T-helper 1 cell treated with Interleukin-12 subunit alpha and Interleukin-12 subunit beta and Interleukin-4 antibody, amounts not matched to agents 30 μg/mL and 1 μg/mL, for 36 hours (primary cell): ENCODE data around the gene S100P.
"Not testable (repeated sequence)": the region's sequence is repeated elsewhere in the genome, so short reads cannot be mapped to it uniquely, and the experiment has no call there.

Experiments used
- H3K27ac Mint-ChIP-seq: one replicate; pipeline ENCODE4 v1.8.0; 2021; ENCODE audit warnings: mild to moderate bottlenecking, mixed read lengths
- H3K27me3 Mint-ChIP-seq: one replicate; pipeline ENCODE4 v1.8.0; 2021; ENCODE audit warnings: low read depth, mixed read lengths
- H3K36me3 Mint-ChIP-seq: one replicate; pipeline ENCODE4 v1.8.0; 2021; ENCODE audit warnings: low read depth, mixed read lengths
- H3K4me1 Mint-ChIP-seq: one replicate; pipeline ENCODE4 v1.8.0; 2021; ENCODE audit warnings: low read depth, mixed read lengths
- H3K4me3 Mint-ChIP-seq: one replicate; pipeline ENCODE4 v1.8.0; 2021; ENCODE audit warnings: mild to moderate bottlenecking, moderate library complexity, mixed read lengths
- H3K9me3 Mint-ChIP-seq: one replicate; pipeline ENCODE4 v1.8.0; 2021; ENCODE audit warnings: mixed read lengths

The S100P gene

DNA sequence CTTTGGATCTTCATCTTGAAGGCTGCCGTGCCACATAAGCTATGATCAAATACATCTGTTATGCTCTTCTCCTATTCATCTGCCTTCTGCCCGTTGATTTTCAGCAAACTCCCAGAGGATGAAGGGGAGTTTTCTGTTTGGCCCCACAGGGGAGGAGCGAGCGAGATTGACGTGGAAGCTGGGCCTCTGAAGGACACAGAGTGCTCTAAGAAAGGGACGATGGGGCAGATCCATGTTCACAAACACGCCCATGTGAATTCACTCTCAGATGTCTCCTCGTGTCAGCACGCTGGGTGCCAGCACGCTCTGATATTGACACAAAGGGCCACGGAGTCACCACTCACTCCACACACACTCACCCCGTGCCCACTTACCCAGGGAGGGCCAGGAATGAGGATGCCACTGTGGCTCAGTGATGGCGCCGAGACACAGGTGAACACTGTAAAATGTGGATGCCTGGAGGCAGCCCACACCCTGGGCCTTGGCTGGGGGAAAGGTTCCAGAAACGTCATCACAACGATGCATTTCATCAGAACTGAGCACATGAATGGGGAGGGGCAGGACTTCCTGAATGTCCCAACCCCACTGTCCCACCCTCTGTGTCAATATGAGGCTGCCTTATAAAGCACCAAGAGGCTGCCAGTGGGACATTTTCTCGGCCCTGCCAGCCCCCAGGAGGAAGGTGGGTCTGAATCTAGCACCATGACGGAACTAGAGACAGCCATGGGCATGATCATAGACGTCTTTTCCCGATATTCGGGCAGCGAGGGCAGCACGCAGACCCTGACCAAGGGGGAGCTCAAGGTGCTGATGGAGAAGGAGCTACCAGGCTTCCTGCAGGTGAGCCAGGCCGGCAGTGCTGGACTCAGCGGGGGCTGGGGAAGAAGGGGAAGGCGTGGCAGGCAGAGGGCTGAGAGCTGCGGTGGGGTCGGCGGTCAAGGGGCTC is at the start of gene S100P:
S100P (plus strand) TSS at position 648 of the 946 bp plus-strand sequence; CDS start at position 703, 55 bp downstream.
- Mint-ChIP-seq H3K27ac (peak within 1 kb of the TSS; percentile 100), H3K4me3 (peak within 1 kb of the TSS; percentile 81), H3K4me1 (peaks cover 68% of the 10 kb centered on the region), H3K27me3 (no peaks in the 10 kb centered on the region), H3K36me3 (peaks cover 17% of the 10 kb centered on the region), H3K9me3 (no peaks in the 10 kb centered on the region)

DNA sequence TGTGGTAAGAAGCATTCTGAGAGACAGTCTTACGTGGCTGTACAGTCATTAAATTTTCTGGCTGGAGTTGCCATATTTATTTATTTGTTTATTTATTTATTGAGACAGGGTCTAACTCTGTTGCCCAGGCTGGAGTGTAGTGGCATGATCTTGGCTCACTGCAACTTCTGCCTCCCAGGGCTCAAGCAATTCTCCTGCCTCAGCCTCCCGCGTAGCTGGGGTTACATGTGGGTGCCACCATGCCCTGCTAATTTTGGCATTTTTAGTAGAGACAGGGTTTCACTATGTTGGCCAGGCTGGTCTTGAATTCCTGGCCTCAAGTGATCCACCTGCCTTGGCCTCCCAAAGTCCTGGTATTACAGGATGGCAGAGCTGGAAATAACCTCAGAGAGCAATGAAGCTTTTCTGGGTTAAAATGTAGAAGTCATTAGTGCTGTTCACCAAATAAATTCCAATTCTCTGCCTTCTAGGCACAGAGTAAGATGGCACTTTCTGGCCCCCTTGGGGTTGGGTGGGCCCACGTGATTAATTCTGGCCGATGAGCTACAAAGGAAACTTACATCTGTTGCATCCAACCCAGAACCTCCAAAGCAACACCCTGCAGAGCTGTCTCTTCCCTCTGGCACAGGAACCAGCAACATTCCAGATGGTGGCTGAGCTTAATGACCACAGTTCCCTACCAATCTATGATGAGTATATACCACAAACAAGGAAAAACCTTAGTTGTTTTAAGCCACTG is 48.7 kb upstream of the S100P start:
- peaks cover 23% of the 10 kb centered on the region for H3K4me1 Mint-ChIP-seq
- H3K4me3 Mint-ChIP-seq = no peak overlapping the region
- H3K27me3 Mint-ChIP-seq = no peaks in the 10 kb centered on the region
- no peaks in the 10 kb centered on the region for H3K9me3 Mint-ChIP-seq
- H3K36me3 Mint-ChIP-seq = peaks cover 35% of the 10 kb centered on the region
- H3K27ac Mint-ChIP-seq = no peak overlapping the region

DNA sequence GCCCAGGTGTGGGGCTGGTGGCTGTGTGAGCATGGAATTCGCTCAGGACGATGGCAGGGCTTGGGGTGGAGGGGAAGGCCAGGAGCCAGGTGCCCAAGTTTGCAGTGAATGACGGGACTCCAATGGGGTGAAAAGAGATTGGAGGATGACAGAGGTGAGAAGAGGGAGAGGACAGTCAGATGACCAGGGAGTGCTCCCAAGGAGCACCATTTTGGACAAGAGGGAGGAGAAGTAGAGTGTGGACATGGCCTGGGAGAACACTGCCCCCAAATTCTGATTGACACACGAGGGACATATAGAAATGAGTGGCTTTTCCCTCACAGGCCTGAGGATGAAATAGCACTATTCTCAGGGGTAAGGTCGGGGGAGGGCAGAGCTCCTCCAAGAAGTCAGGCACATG is 46.5 kb upstream of the S100P start:
- Mint-ChIP-seq H3K9me3 (no peaks in the 10 kb centered on the region), H3K36me3 (peaks cover 16% of the 10 kb centered on the region), H3K4me3 (no peak overlapping the region), H3K4me1 (peaks cover 12% of the 10 kb centered on the region), H3K27ac (no peak overlapping the region), H3K27me3 (no peaks in the 10 kb centered on the region)

DNA sequence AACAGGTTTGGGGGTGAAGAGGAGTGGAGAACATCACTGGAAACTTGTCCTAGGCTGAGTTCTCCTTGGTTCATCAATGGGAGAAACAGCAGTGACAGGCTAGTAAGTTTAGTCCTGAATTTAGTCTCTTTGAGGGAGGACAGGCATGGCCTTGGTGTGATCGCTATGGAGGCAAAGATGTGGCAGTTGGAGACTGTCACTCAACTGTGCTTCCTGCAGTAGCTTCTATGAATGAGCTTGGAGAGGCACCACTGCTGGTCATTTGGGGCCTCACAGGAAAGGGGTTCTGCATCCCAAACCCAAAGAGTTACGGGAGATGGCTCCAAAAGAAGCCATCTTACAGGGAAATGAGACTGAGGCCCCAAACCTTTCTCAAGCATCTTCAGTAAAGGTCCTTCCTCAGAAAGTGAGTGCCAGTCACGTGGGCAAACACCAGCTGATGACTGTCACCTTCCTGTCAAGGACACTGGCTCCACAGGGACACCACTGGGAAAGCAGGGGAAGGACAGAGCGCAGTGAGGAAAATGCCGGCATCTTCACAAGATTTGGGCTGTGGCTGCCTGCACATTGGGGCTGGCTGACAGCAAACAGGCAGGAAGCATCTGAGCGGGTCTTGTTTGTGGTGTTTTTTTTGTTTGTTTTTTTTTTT is 46.0 kb upstream of the S100P start:
- Mint-ChIP-seq H3K27ac (no peak overlapping the region), H3K36me3 (peaks cover 11% of the 10 kb centered on the region), H3K9me3 (no peaks in the 10 kb centered on the region), H3K27me3 (no peaks in the 10 kb centered on the region), H3K4me1 (peaks cover 9% of the 10 kb centered on the region), H3K4me3 (no peak overlapping the region)

DNA sequence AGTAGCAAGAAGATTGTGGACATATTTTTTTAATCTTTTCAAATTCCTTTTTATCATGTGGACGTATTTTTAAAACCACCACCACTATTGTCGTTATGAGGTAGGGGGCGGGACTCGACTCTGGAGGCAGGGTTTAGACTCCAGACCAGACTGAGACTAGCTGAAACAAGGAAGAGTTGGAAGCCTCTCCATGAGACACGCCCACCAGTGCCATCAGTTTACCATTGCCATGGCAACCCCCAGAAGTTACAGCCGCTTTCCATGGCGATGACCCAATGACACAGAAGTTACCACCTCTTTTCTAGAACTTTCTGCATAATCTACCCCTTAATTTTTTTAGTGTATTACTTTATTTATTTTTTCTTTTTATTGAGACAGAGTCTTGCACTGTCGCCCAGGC is 44.5 kb upstream of the S100P start:
- Mint-ChIP-seq H3K27me3 (no peaks in the 10 kb centered on the region), H3K4me3 (no peak overlapping the region), H3K27ac (no peak overlapping the region), H3K36me3 (no peaks in the 10 kb centered on the region), H3K9me3 (no peaks in the 10 kb centered on the region), H3K4me1 (no peaks in the 10 kb centered on the region)

DNA sequence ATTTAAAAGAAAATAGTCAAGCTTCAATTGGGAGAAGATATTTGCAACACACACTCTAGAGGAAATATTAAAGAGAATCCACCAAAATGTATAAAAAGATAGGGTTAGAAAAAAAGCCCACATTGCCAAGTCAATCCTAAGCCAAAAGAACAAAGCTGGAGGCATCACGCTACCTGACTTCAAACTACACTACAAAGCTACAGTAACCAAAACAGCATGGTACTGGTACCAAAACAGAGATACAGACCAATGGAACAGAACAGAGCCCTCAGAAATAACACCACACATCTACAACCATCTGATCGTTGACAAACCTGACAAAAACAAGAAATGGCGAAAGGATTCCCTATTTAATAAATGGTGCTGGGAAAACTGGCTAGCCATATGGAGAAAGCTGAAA is 39.5 kb upstream of the S100P start:
- not testable (repeated sequence) for H3K27ac Mint-ChIP-seq, H3K4me3 Mint-ChIP-seq, H3K36me3 Mint-ChIP-seq, H3K9me3 Mint-ChIP-seq, H3K4me1 Mint-ChIP-seq, H3K27me3 Mint-ChIP-seq

DNA sequence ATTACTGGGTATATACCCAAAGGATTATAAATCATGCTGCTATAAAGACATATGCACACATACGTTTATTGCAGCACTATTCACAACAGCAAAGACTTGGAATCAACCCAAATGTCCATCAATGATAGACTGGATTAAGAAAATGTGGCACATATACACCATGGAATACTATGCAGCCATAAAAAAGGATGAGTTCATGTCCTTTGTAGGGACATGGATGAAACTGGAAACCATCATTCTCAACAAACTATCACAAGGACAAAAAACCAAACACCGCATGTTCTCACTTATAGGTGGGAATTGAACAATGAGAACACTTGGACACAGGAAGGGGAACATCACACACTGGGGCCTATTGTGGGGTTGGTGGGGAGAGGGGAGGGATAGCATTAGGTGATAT is 38.4 kb upstream of the S100P start:
- H3K27me3 Mint-ChIP-seq = peaks cover 12% of the 10 kb centered on the region
- H3K4me1 Mint-ChIP-seq, H3K27ac Mint-ChIP-seq, H3K36me3 Mint-ChIP-seq, H3K9me3 Mint-ChIP-seq, H3K4me3 Mint-ChIP-seq: not testable (repeated sequence)

DNA sequence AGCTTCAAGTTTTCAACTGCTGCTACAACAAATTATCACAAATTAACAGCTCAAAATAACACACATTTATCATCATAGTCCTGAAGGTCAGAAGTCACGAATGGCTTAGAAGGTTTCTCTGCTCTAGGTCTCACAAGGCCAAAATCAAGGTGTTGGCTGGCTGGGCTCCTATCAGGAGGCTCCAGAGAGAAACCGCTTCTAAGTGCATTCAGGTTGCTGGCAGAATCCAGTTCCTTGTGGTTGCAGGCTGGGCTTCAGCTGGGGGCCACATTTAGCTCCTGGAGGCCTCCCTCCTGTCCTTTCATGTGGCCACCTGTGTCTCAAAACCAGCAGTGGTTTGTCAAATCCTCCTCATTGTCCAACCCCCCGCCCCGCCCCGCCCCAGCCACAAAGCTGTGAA is 37.8 kb upstream of the S100P start:
- H3K27me3 Mint-ChIP-seq = peaks cover 17% of the 10 kb centered on the region
- peaks cover 4% of the 10 kb centered on the region for H3K9me3 Mint-ChIP-seq
- no peak overlapping the region for H3K4me3 Mint-ChIP-seq
- no peaks in the 10 kb centered on the region for H3K36me3 Mint-ChIP-seq
- peaks cover 6% of the 10 kb centered on the region for H3K4me1 Mint-ChIP-seq
- H3K27ac Mint-ChIP-seq = no peak overlapping the region

DNA sequence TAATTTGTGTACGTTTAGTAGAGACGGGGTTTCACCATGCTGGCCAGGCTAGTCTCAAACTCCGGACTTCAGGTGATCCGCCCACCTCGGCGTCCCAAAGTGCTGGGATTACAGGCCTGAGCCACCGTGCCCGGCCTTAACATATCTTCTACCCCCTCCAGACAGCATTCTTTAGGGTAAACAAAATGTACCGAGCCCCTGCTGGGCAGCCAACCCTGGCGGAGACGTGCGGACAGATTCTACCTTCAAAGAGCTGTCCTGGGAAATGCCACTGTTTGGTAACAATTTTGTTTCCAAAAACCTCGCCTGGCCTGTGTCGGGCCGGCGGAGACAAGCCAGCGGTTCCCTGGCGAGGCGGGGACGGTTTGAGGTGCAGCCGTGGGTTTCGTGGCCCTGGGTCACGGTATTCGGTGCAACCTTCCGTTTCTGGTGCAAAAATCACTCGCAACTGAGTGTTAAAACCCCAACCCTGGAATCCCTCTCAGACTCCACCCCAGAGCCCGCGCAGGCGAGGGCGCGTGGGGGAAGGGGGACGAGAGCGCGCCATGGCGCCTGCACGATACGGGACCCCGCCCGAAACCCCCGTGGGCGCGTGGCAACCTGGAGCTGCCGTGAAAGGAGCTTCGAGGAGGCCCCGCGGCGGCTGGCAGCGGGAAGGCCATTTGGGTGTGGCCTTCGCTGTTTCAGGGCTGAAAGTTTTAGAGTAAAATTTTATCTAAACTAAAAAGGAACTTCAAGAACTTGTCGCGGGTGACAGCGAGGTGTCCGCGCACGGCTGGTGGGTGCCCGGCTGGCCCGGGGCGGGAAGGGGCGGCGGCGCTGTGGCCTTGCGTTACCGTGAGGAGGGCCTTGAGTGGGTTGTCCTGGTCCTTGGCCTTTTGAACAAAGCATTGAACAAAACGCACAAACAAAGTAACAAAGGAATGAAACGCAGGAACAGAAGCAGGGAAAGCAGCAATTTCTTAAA is 36.2 kb upstream of the S100P start:
- Mint-ChIP-seq H3K27ac (no peak overlapping the region), H3K36me3 (peaks cover 1% of the 10 kb centered on the region), H3K4me1 (peaks cover 6% of the 10 kb centered on the region), H3K4me3 (no peak overlapping the region), H3K9me3 (peaks cover 4% of the 10 kb centered on the region), H3K27me3 (peaks cover 31% of the 10 kb centered on the region)

DNA sequence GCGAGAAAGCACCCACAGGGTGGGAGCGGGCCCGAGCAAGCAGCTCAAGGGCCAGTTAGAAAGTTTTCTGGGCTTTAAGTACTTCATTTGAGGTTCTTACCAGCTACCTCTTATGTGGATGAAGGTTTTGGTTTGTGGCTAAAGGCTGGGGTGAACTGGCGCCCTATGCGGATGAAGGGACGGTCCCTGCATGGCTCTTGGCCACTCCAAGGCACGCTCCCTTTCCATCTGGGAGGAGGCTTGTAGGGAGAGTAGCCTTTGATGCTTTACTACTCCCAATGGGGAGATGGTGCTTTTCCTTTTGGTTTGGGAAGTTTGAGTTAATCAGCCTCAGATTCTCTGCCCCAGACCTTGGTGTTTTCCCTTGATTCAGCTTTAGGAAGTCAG is 35.5 kb upstream of the S100P start:
- H3K4me3 Mint-ChIP-seq = peak overlapping the region; percentile 17
- peaks cover 38% of the 10 kb centered on the region for H3K27me3 Mint-ChIP-seq
- H3K27ac Mint-ChIP-seq = no peak overlapping the region

DNA sequence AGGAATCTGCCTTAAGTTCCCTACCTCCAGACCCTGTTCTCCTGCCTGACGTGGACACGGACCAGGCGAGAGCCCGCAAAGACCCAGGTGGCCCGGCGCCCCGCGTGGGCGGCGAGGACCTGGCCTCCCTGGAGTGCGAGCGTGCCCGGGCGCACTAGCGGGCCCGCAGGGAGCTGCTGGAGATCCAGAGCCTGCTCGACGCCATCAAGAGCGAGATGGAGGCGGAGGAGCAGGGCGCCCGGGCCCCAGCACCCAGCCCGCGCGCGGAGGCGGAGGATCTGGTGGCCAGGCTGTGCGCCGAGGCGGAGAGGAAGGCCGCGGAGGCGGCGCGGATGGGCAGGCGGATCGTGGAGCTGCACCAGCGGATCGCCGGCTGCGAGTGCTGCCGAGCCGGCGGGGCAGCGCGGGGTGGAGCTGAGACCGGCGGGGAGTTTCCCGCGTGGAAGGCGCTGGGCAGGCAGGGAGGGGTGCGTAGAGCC is 35.0 kb upstream of the S100P start:
- peaks cover 4% of the 10 kb centered on the region for H3K9me3 Mint-ChIP-seq
- H3K27ac Mint-ChIP-seq = no peak overlapping the region
- peaks cover 42% of the 10 kb centered on the region for H3K27me3 Mint-ChIP-seq

More for the DNA sequence above, 35.5 kb upstream of the S100P start:
- Mint-ChIP-seq H3K36me3 (peaks cover 1% of the 10 kb centered on the region), H3K4me1 (peaks cover 6% of the 10 kb centered on the region), H3K9me3 (peaks cover 4% of the 10 kb centered on the region)

DNA sequence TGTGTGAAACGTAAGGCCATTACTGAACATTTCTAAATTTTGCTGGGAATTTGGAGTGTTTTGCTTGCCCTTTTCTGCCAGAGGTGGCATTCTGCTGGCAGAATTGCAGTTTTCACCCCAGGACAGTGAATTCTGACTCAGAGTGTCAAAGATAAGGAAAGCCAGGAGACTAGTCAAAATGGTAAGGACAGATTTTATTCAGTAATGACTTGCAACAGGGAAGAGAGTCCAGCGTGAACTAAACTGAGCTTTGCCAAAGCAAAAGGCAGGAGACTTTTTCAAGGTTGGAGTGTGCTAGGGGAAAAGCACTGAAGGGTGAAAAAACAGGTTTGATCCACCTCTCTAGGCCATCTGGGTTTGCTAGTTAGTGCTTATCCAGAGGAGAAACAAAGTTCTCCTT is 33.8 kb upstream of the S100P start:
- Mint-ChIP-seq H3K9me3 (peaks cover 4% of the 10 kb centered on the region), H3K4me3 (no peak overlapping the region), H3K36me3 (peaks cover 1% of the 10 kb centered on the region), H3K27ac (no peak overlapping the region), H3K27me3 (peaks cover 43% of the 10 kb centered on the region), H3K4me1 (peaks cover 6% of the 10 kb centered on the region)

More for the DNA sequence above, 35.0 kb upstream of the S100P start:
- Mint-ChIP-seq H3K4me3 (peak overlapping the region; percentile 46), H3K4me1 (peaks cover 6% of the 10 kb centered on the region), H3K36me3 (peaks cover 1% of the 10 kb centered on the region)

DNA sequence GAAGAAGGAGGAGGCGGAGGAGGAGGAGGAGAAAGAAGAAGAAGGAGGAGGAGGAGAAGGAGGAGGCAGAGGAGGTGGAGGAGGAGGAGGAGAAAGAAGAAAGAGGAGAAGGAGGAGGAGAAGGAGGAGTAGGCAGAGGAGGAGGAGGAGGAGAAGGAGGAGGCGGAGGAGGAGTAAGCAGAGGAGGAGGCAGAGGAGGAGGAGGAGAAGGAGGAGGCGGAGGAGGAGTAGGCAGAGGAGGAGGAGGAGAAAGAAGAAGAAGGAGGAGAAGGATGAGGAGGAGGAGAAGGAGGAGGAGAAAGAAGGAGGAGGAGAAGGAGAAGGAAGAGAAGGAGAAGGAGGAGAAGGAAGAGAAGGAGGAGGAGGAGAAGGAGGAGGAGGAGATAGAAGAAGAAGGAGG is 33.2 kb upstream of the S100P start:
- peaks cover 3% of the 10 kb centered on the region for H3K9me3 Mint-ChIP-seq
- peaks cover 1% of the 10 kb centered on the region for H3K36me3 Mint-ChIP-seq
- peaks cover 43% of the 10 kb centered on the region for H3K27me3 Mint-ChIP-seq
- no peak overlapping the region for H3K4me3 Mint-ChIP-seq
- H3K27ac Mint-ChIP-seq = no peak overlapping the region
- peaks cover 6% of the 10 kb centered on the region for H3K4me1 Mint-ChIP-seq
